IMR-90 (cell line): ENCODE measurements around the gene ABHD6.

ENCODE experiments used
- CHD1 ChIP-seq: IDR thresholded peaks from 2 replicates; pipeline ENCODE4 v1.6.1; 2012; ENCODE audit warnings: low read depth, low read length, improper control_type of control experiment
- CTCF ChIP-seq: conservative IDR thresholded peaks from 2 replicates; pipeline ENCODE4 v1.5.1; 2012; ENCODE audit warnings: mild to moderate bottlenecking, low read depth, low read length, improper control_type of control experiment
- FOS ChIP-seq: fragments of 150-350 bp; IDR thresholded peaks from 2 replicates; pipeline ENCODE4 v1.6.1; 2016; ENCODE audit warnings: low read depth, low read length
- MAFK ChIP-seq: IDR thresholded peaks from 2 replicates; pipeline ENCODE4 v1.6.1; 2012; ENCODE audit warnings: low read depth, low read length, improper control_type of control experiment
- NFE2L2 ChIP-seq: fragments of 150-350 bp; IDR thresholded peaks from 2 replicates; pipeline ENCODE4 v1.6.1; 2016; ENCODE audit warnings: low read depth, mild to moderate bottlenecking, low read length
- POLR2A ChIP-seq: IDR thresholded peaks from 2 replicates; pipeline ENCODE4 v1.6.1; 2012; ENCODE audit warnings: mild to moderate bottlenecking, low read depth, low read length
- RCOR1 ChIP-seq: IDR thresholded peaks from 2 replicates; pipeline ENCODE4 v1.6.1; 2012; ENCODE audit warnings: mild to moderate bottlenecking, low read length, improper control_type of control experiment; ENCODE audit not compliant: insufficient replicate concordance
- SMC3 ChIP-seq: fragments of 150-350 bp; IDR thresholded peaks from 2 replicates; pipeline ENCODE4 v1.6.1; 2016; ENCODE audit warnings: low read depth, mild to moderate bottlenecking, antibody characterized with exemption, low read length, moderate library complexity
- TF ChIP-seq, protein P1 (sequence below): fragments of 150-350 bp; IDR thresholded peaks from 2 replicates; pipeline ENCODE4 v1.6.1; 2016; ENCODE audit warnings: low read depth, mild to moderate bottlenecking, low read length, moderate library complexity, borderline replicate concordance
- TF ChIP-seq, protein P2 (sequence below): fragments of 150-350 bp; IDR thresholded peaks from 2 replicates; pipeline ENCODE4 v1.6.1; 2017; ENCODE audit warnings: mild to moderate bottlenecking, antibody characterized with exemption, low read length, low read depth

- TF ChIP-seq CTCF (no peak), NFE2L2 (no peak), SMC3 (no peak), RCOR1 (no peak), MAFK (no peak), POLR2A (no peak), FOS (no peak), CHD1 (no peak)
- TF ChIP-seq, protein P1, sequence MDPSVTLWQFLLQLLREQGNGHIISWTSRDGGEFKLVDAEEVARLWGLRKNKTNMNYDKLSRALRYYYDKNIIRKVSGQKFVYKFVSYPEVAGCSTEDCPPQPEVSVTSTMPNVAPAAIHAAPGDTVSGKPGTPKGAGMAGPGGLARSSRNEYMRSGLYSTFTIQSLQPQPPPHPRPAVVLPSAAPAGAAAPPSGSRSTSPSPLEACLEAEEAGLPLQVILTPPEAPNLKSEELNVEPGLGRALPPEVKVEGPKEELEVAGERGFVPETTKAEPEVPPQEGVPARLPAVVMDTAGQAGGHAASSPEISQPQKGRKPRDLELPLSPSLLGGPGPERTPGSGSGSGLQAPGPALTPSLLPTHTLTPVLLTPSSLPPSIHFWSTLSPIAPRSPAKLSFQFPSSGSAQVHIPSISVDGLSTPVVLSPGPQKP, result no peak
- TF ChIP-seq, protein P2, sequence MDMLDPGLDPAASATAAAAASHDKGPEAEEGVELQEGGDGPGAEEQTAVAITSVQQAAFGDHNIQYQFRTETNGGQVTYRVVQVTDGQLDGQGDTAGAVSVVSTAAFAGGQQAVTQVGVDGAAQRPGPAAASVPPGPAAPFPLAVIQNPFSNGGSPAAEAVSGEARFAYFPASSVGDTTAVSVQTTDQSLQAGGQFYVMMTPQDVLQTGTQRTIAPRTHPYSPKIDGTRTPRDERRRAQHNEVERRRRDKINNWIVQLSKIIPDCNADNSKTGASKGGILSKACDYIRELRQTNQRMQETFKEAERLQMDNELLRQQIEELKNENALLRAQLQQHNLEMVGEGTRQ, result no peak
These were observed 71.1 kb downstream of the ABHD6 start for GRCh38 chr3:58308728-58309127.
